ENCODE data around the gene GARIN5B.

Gene GARIN5B

DNA sequence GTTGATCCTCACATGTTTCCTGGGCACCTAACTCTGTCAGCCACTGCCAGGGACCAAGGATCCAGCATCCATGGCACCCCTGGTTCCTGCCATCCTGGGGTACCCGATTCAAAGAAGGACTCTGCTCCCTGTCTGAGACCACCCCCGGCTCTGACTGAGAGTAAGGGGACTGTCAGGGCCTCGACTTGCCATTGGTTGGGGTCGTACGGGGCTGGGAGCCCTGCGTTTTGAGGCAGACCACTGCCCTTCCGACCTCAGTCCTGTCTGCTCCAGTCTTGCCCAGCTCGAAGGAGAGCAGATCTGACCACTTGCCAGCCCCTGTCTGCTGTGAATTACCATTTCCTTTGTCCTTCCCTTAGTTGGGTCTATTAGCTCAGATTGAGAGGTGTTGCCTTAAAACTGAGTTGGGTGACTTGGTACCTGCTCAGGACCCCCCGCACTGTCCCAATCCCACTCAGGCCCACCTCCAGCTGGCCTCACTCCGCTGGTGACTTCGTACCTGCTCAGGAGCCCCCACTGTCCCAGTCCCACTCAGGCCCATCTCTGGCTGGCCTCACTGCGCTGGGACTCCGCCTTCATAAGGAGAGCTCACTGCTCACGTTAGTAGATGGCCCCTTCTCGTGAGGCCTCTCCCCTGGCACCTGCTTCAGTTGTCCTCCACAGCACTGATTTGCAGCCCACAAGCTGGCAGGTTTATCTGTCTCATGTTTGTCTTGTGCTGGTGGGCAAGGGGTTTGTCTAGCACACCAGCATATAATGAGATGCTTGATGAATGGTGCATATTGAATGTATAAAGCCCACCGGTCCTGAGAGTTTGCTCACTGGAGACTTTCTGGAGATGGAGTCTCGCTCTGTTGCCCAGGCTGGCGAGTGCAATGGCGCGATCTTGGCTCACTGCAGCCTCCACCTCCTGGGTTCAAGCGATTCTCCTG is 26.6 kb upstream of the GARIN5B start:
- no peak for DNase-seq (ENCODE audit: low read depth in 2 of 2)

DNA sequence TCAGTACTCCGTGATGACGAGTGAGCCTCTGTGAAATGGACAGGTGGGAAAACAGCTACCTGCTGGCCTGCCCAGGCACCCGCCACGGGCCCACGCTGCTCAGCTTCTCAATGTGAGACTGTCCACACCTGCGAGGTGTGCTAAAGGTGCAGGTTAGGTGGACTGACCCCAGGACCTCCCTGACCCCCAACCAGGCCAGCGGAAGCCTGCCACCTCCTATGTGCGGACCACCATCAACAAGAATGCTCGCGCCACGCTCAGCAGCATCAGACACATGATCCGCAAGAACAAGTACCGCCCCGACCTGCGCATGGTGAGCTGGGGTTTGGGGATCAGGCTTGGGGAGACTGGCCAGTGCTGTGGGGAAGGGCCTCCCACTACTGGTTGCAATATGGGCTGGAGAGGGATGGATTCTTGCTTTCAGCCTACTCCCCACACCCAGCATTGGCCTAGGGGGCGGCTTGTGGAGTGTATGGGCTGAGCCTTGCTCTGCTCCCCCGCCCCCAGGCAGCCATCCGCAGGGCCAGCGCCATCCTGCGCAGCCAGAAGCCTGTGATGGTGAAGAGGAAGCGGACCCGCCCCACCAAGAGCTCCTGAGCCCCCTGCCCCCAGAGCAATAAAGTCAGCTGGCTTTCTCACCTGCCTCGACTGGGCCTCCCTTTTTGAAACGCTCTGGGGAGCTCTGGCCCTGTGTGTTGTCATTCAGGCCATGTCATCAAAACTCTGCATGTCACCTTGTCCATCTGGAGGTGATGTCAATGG is 24.9 kb upstream of the GARIN5B start:
- DNase-seq (ENCODE audit: low read depth in 2 of 2): no peak

DNA sequence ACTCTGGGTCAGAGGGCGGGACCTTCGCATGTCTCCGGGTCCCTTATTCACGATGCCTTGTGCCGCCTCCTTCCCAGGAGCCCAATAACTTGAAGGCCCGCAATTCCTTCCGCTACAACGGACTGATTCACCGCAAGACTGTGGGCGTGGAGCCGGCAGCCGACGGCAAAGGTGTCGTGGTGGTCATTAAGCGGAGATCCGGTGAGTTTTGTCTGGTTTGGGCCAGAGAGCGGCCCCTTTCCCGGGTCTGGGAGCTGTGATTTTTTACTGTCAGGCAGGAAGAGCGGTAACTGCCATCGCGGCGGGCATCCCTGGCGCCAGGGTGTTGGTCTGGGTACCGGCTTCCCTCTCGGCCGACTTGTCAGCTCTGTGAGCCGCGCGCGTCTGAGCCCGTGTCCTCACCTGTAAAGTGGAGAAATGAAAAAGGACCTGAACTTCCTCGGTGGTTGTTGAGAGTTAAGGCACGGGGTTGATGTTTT is 23.5 kb upstream of the GARIN5B start:
- no peak for DNase-seq (ENCODE audit: low read depth in 2 of 2)

DNA sequence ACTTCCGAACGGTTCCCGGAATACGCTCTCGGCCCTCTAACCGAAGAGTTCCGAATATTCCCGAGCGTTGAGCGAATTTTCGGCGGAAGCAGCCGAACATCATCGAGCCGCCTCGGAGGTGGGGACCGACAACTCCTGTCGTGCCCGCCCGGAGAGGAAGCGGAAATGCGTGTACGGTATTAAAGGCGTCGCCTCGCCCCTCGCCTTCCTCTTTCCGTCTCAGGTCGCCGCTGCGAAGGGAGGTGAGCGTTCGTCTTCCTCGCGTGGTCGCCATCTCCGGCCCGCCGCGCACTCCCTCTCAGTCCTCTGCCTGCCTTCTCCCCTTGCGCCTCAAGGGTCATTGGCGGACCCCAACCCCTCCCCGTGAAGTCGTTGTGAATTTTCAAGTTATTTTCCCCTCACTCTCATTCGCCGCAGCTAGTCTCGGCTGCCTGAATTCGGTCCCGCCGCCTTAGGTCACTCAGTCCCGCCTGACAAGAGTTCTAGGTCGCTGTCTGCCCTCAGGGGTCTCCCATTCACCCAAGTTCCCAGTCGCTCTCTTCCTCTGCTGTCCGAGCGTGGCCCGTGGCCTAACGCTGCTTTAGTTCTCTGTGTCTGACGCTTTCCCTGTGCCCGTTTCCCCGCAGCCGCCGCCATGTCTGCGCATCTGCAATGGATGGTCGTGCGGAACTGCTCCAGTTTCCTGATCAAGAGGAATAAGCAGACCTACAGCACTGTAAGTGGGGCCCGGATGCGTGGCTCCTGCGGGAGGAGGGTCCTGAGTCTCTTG is 22.8 kb upstream of the GARIN5B start, which contains the start of gene RPL28:
Gene RPL28, plus strand, starts transcription at position 209 of the 769 bp plus-strand sequence. Its CDS starts 426 bp downstream, at position 635.
- DNase-seq (ENCODE audit: low read depth in 2 of 2): peak; percentile 95 to 96

DNA sequence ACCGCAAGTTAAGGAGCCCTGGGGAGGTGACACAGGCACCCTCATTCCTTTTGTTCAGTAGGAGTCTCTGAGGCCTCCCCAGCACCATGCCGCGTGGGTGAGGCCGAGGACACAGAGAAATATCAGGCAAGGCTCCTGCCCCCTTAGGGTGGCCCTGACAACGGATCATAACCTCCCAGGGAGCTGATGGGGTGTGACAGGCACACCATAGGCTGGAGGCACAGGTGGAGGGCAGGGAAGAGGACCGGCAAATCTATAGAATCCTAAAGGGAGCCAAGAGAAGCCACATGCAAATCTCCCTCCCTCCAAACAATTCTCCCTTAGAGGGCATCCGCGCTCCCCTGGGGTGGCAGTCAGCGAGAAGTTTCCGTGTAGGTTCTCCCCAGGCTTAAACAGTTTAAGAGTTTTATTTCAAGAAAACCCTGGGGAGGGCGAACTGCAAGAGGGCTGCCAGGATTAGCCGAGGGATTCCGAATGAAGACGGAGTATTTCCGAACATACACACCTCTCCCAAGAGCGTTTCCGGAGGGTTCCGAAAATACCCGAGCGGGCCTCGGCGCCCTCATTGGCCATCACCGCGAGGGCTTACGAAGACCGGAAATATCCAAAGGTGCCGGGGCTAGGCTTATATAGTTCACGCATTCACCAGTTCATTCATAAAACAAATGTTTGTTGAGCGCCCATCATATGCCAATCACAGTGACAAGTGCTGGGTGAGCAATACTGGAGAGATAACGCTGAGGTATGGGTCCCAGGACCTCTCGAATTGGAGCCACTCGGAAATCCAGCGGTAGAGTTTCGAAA is 22.1 kb upstream of the GARIN5B start:
- peak; percentile 89 to 92 for DNase-seq (ENCODE audit: low read depth in 2 of 2)

DNA sequence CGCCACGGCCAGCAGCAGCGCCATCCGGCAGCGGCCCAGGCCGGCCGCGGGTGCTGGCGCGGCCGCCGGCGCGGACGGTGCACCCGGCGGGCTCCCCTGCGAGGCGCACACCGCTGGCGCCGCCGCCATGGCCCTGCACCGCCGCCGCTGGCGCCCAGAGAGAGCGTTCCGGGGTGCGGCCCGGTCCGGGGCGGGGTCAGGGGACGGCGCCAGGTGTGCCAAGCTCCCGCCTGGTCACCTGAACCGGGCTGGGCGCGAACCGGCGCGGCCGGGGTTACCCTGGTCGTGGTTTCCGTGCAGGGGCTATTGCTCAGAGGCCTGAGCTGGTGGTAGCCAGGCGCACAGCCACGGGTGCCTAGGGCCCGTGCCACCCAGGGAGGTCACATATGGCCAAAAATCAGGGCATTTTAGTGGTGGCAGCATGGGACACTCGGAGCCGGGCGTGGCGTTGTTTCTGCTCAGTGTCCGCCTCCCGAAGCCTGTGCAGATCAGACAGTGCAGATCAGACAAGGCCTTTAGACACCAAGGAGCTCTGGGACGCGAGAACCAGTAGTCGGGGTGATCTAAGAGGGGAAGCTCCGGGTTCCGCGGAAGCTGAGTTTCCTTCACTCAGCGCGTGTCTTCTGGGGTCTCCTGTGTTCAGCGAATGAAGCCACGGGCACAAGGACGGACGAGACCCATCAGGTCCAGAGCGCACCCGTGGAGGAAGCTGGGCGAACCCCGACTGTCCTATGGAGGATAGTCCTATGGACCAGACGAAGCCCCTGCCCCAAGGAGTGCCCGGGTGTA is 21.3 kb upstream of the GARIN5B start, which contains the start of gene TMEM238:
Gene TMEM238, minus strand, starts transcription at position 162 of the 789 bp plus-strand sequence. Its CDS starts 33 bp downstream, at position 129.
- DNase-seq (ENCODE audit: low read depth in 2 of 2): no peak

DNA sequence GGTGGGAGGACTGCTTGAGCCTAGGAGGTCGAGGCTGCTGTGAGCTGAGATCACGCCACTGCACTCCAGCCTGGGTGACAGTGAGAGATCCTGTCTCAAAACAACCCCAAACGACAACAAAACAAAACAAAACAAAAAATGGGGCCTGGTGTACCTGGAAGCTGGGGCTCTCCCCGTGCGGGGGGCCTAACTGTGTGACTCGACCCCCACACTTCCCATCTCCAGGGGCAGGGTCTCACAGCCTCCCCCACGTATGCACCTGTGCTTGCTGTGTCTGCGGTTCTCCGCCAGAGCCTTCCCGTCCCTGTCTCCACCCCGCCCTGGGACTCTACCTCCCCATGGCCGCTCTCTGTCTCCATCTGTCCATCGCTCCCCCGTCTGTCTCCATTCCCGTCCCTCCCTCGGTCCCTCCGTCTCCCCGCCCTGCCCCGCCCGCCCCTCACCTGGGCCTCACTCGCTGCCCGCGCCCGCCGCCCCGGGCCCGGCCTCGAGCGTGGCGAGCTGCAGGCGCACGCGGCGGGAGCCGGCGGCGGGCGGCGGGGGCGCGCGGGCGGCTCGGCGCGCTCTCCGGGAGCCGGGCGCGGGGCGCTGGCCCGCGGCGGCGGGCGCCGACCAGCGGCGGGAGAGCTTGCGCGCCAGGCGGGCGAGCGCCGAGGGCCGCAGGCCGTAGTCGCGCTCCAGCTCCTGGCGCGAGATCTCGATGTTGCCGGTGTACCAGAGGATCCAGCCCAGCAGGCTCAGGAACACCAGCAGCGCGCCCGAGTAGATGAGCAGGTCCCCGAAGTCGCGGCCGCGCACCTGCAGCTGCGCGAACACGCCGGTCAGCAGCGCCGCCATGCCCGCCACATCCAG is 20.4 kb upstream of the GARIN5B start:
- DNase-seq (ENCODE audit: low read depth in 2 of 2): peak in 1 of 2 donors; percentile 55

DNA sequence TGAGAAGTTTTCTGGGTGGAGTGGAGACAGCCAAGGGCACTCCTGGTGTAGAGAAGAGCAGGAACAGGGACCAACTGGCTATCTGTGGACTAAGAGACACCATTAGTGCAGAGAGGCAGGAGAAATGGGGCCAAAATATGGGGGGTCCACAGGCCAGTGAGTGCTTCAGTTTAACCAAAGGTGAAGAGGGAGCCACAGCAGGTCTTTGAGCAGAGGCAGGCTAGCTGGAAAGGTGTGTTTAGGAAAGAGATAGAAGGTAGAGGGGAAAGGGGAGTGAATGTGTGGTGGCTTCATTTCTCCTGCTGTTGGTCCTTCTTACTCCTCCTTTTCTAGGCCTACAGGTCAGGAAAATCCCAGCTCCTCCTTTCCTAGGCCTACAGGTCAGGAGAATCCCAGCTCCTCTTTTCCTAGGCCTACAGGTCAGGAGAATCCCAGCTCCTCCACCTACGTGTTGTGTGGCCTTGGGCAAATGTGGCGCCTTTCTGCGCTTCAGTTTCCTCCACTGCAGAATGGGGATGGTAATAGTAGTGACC is 19.5 kb upstream of the GARIN5B start:
- no peak for DNase-seq (ENCODE audit: low read depth in 2 of 2)

DNA sequence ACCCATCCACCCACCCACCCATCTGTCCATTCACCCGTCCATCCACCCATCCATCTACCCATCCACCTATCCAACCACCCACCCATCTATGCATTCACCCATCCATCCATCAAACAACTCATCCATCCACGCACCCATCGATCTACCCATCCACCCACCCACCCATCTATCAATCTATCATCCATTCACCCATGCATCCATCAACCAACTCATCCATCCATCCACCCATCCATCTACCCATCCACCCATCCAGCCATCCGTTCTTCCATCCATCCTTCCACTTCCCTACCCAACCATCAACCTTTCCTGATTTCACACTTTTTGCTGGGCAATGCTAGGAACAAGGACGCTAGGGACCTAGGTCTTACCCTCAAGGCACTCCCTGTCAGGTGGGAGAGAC is 19.0 kb upstream of the GARIN5B start:
- DNase-seq (ENCODE audit: low read depth in 2 of 2): no peak

DNA sequence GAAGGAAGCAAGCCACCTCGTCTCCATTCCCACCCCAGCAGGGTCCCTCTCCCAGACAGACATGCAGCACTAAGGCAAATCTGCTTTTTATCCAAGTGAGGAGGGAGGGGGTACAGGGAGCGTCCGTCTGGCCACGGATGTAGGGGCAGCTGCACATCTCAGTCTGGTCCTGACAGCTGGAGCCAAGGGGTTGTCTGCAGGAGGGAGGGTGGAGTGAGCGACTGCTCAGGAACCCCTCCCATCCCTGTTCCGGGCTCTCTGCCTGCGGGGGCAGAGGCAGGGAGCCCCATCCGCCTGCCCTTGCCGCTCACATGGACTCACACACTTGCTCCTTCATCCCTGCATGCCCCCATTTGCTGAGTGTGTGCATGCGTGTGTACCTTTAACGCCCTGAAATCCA is 16.1 kb upstream of the GARIN5B start:
- DNase-seq (ENCODE audit: low read depth in 2 of 2): no peak

DNA sequence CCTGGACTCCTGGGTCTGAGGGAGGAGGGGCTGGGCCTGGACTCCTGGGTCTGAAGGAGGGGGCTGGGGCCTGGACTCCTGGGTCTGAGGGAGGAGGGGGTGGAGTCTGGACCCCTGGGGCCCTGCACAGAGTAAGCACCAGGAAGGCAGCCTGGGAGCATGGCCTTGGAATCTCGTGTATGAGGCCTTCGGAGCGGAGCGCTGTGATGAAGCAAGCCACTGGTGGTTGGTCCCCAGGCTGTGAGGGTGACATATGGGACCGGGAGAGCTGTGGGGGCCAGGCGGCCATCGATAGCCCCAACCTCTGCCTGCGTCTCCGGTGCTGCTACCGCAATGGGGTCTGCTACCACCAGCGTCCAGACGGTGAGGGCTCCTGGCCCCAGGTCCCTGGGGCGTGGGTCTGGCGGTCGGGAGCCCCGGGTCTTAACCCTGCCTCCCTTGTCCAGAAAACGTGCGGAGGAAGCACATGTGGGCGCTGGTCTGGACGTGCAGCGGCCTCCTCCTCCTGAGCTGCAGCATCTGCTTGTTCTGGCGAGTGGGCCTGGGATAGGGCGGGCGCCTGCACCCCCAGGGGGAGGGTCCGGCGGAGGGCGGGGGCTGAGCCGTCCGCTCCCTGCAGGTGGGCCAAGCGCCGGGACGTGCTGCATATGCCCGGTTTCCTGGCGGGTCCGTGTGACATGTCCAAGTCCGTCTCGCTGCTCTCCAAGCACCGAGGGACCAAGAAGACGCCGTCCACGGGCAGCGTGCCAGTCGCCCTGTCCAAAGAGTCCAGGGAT is 14.5 kb upstream of the GARIN5B start:
- DNase-seq (ENCODE audit: low read depth in 2 of 2): no peak

DNA sequence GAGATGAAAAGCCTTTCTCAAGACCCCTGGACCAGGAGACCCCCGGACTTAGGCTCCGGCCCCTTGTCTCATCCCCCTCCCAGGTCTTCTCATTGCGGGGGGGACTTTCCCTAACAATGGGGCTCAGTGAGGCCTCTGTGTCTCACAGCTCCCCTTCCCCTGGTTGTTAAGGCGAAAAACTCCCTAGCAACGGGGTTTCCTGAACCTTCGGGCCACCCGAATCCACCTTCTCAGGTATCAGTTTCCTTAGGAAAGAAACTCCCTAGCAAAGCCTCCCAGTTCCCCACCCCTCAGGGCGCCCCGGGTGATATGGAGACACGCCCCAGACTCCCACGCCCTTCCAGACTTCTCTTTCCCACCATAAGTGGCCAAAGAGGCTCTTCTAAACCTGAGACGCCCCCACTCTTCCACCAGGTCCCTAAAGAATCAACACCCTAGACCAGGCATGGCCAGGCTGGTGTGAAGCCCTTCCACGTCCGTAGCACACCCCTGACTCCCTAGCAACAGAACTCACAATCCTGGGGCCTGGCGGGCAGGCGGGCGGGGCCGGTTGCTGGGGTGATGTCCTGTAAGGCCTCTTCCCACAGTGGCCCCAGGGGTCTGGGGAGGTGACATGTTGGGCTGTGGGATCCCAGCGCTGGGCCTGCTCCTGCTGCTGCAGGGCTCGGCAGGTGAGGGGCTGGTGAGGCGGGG is 13.3 kb upstream of the GARIN5B start, which contains the start of gene TMEM190:
Gene TMEM190, plus strand, starts transcription at position 586 of the 693 bp plus-strand sequence. Its CDS starts 28 bp downstream, at position 614.
- DNase-seq (ENCODE audit: low read depth in 2 of 2): no peak

DNA sequence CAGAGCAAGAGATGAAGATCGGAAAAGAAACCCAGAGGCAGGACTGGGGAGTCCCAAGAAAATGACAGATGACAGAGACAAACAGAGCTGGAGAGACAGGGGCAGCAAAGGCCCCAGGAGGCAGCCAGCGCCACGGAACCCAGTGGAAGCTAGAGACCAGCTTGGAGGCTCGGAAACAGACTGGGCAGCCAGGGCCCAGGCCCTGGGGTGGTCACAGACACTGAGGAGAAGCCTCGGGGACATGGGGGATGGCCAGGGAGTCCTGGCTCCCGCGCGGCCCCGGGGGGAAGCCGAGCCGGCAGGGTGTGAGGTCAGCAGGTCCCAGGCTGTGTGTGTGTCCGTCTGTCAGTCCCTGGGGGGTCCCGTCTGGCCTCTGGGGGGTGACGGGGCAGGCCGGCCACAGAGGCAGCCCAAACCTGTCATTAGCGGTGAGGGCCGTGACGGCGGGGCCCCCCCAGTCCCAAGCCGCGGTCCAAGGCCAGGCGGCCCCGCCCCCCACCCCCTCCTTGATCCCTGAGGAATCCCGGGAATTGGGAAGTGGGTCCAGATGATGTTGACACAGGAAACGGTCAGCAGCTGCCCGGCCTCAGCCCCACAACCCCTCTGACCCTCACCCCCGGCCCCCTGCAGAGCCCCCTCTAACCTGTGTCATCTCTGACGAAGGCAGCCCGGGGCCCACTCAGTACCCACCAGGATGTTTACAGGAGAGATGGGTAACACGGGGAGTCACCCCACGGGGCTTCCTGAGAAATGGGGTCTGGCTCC is 11.1 kb upstream of the GARIN5B start:
- DNase-seq (ENCODE audit: low read depth in 2 of 2): no peak

DNA sequence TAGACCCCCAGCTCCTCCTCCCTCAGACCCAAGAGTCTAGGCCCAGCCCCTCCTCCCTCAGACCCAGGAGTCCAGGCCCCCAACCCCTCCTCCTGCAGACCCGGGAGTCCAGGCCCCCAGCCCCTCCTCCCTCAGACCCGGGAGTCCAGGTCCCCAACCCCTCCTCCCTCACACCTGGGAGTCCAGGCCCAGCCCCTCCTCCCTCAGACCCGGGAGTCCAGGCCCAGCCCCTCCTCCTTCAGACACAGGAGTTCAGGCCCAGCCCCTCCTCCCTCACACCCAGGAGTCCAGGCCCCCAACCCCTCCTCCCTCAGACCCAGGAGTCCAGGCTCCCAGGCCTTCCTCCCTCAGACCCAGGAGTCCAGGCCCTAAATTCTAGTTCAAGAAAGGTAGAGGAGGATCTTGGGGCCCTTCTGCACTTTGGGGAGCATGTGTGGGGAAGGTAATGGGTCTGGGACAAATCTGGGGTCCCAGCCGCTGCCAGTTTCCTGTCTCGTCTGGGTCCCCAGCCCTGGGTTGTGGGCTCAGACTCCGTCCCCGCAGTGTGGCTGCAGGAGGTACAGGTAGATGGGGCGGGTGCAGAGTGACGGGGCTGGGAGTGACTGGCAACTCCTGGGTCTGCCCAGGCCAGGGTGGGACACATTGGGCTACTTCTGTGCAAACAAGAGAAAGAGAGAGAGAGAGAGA is 10.4 kb upstream of the GARIN5B start:
- DNase-seq (ENCODE audit: low read depth in 2 of 2): no peak

DNA sequence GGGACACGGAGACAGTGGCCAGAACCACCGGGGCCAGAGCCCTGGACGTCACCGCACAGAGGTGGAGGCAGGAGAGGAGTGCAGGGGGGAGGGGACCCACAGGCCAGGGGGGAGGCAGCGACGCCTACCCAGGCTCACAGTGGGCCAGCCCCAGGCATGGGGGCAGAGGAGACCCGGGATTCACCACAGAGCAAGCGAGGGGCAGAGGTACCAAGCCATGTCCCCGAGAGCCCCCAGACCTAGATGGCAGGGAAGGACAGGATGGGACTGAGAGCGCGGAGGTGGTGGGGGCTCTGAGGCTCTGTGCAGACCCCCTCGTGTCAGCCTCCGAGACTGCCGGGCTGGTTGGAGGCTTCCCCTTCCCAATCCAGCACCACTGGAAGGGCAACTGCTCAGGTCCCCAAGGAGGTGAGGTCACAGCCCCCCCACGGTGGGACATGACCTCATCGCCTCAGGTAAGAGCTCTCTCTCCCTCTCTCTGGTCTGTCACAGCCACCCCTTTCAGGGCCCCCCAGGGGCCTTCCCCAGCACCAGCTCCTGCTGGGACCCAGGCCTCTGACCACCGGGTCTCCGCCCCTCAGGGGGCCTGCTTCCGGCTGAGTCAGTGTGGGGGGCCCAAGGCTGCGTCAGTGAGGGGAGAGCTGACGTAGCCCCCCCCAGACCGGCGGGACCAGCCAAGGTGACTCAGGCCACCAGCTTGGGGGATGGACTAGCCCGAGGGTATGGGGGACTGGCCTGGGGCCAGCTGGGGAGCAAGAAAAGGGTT is 9.4 kb upstream of the GARIN5B start:
- peak in 1 of 2 donors; percentile 64 for DNase-seq (ENCODE audit: low read depth in 2 of 2)
